Measurements from ENCODE around the gene SLCO3A1.

DNA sequence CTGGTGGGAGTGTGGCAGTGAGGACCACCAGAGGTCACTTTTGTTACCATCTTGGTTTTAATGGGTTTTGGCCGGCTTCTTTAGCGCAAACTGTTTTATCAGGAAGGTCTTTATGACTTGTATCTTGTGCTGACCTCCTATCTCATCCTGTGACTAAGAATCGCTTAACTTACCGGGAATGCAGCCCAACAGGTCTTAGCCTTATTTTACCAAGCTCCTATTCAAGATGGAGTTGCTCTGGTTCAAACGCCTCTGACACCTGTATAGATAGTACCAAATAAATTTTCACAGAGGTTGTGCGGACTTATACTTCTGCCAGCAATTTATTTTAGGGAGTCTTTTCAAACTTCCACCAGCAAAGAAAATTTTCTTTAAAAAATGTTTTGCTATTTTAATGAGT lies 13.6 kb upstream of the SLCO3A1 start:
- TF ChIP-seq, protein P1, sequence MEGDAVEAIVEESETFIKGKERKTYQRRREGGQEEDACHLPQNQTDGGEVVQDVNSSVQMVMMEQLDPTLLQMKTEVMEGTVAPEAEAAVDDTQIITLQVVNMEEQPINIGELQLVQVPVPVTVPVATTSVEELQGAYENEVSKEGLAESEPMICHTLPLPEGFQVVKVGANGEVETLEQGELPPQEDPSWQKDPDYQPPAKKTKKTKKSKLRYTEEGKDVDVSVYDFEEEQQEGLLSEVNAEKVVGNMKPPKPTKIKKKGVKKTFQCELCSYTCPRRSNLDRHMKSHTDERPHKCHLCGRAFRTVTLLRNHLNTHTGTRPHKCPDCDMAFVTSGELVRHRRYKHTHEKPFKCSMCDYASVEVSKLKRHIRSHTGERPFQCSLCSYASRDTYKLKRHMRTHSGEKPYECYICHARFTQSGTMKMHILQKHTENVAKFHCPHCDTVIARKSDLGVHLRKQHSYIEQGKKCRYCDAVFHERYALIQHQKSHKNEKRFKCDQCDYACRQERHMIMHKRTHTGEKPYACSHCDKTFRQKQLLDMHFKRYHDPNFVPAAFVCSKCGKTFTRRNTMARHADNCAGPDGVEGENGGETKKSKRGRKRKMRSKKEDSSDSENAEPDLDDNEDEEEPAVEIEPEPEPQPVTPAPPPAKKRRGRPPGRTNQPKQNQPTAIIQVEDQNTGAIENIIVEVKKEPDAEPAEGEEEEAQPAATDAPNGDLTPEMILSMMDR (IDR thresholded peaks at IDR 0.05): no peak
- no peak for TF ChIP-seq POLR2A (IDR thresholded peaks at IDR 0.05)
- no peak for TF ChIP-seq POLR2AphosphoS5 (IDR thresholded peaks at IDR 0.05)
